BJ (cell line): ENCODE results near the gene C10orf105. TPM values are rescaled to one million over a fixed set of nuclear protein-coding genes. Genes with fewer than 3 reads are reported as not detected.

ENCODE experiments used
- CTCF ChIA-PET: fragments of 350-600 bp; formaldehyde crosslinking; extraction: SDS; loops from one replicate; lab custom pipeline; 2021; ENCODE audit warnings: antibody characterized with exemption, inconsistent platforms; lab: Yijun Ruan, JAX
- POLR2A ChIA-PET: fragments of 300-600 bp; sonication (Branson Sonifier 250); formaldehyde crosslinking; extraction: SDS; loops from one replicate; lab custom pipeline; 2021; ENCODE audit warnings: antibody characterized with exemption; lab: Charles Lee
- DNase-seq: peaks from one replicate; pipeline ENCODE4 v3.0.0-alpha.2; 2011; ENCODE audit warnings: low read depth
- H3K27me3 ChIP-seq: 2 replicates; pipeline ENCODE4 v1.6.0; 2011; ENCODE audit warnings: low read length; ENCODE audit not compliant: control insufficient read depth, insufficient read depth
- H3K36me3 ChIP-seq: 2 replicates; pipeline ENCODE4 v1.5.1; 2011; ENCODE audit warnings: low read length; ENCODE audit not compliant: control insufficient read depth, insufficient read depth
- H3K4me3 ChIP-seq: 2 replicates; pipeline ENCODE4 v1.5.1; 2011; ENCODE audit warnings: low read depth, mild to moderate bottlenecking, control low read depth, low read length
- polyA plus RNA-seq: library from polyadenylated mRNA; depleted of rRNA; stranded (reverse); fragments of >200 nt; gene quantifications from 2 replicates; pipeline ENCODE4 v1.2.3, GENCODE V29; 2011
- TF ChIP-seq, protein P1 (sequence below): IDR thresholded peaks from 2 replicates; pipeline ENCODE4 v1.5.1; 2011; ENCODE audit warnings: low read depth, mild to moderate bottlenecking, control low read depth, inconsistent platforms, low read length, moderate library complexity; ENCODE audit not compliant: insufficient read depth

C10orf105 gene
- polyA plus RNA-seq, 1 experiment = 1.1 TPM

- ChIA-PET POLR2A (no interaction called here), CTCF (interaction anchor here (0.9 to 4.2 kb wide), 8 partner anchors 11 to 171 kb away, joined by 3 to 11 read pairs (median 5); partner anchors contain the start of gene VSIR)
- Histone ChIP-seq H3K4me3 (no peak overlapping the region), H3K36me3 (no peaks in the 10 kb centered on the region), H3K27me3 (no peaks in the 10 kb centered on the region)
- TF ChIP-seq, protein P1, sequence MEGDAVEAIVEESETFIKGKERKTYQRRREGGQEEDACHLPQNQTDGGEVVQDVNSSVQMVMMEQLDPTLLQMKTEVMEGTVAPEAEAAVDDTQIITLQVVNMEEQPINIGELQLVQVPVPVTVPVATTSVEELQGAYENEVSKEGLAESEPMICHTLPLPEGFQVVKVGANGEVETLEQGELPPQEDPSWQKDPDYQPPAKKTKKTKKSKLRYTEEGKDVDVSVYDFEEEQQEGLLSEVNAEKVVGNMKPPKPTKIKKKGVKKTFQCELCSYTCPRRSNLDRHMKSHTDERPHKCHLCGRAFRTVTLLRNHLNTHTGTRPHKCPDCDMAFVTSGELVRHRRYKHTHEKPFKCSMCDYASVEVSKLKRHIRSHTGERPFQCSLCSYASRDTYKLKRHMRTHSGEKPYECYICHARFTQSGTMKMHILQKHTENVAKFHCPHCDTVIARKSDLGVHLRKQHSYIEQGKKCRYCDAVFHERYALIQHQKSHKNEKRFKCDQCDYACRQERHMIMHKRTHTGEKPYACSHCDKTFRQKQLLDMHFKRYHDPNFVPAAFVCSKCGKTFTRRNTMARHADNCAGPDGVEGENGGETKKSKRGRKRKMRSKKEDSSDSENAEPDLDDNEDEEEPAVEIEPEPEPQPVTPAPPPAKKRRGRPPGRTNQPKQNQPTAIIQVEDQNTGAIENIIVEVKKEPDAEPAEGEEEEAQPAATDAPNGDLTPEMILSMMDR = no peak
- DNase-seq = no peak
Measured at GRCh38 chr10:71725249-71725648, 5.7 kb upstream of the C10orf105 start.

DNA sequence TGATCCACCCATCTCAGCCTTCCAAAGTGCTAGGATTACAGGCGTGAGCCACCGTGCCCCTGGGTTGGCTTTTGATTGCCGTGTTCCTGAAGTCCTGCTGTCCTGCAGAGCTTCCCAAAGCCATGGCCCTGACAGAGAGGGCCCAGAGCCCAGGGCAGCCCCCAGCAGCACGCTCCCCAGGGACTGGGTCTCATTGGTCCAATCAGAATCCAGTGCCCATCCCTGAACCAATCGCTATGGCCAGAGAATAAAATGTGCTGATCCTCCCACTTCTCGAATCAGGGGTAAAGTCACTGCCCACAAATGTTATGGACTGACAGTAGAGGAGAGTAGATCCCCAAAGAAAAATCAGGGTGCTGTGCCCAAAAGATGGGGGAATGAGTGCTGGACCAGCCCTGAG lies 5.0 kb upstream of the C10orf105 start:
- Histone ChIP-seq H3K27me3 (no peaks in the 10 kb centered on the region), H3K36me3 (no peaks in the 10 kb centered on the region), H3K4me3 (no peak overlapping the region)
- no peak for DNase-seq
- POLR2A ChIA-PET = no interaction called here
- TF ChIP-seq, protein P1 = no peak
- CTCF ChIA-PET = interaction anchor here (0.7 to 1.2 kb wide), 3 partner anchors 11 to 172 kb away, joined by 3 read pairs; no protein-coding TSS in a partner anchor

GRCh38 chr10:71723311-71723710 lies 3.7 kb upstream of the C10orf105 start:
- no peaks in the 10 kb centered on the region for H3K36me3 ChIP-seq
- CTCF ChIA-PET = interaction anchor here (0.6 to 1.1 kb wide), 3 partner anchors 9 to 51 kb away, joined by 3 read pairs; no protein-coding TSS in a partner anchor

GRCh38 chr10:71722849-71723248 lies 3.3 kb upstream of the C10orf105 start:
- no peak for DNase-seq
- TF ChIP-seq, protein P1 = no peak
- CTCF ChIA-PET = interaction anchor here (0.6 kb wide), 1 partner anchor 51 kb away, joined by 3 read pairs; no protein-coding TSS in a partner anchor
- POLR2A ChIA-PET = no interaction called here
- Histone ChIP-seq H3K4me3 (no peak overlapping the region), H3K27me3 (no peaks in the 10 kb centered on the region), H3K36me3 (no peaks in the 10 kb centered on the region)

More at GRCh38 chr10:71723311-71723710, 3.7 kb upstream of the C10orf105 start:
- POLR2A ChIA-PET = no interaction called here
- TF ChIP-seq, protein P1 = no peak
- DNase-seq = no peak
- H3K27me3 ChIP-seq = no peaks in the 10 kb centered on the region
- H3K4me3 ChIP-seq = no peak overlapping the region

DNA sequence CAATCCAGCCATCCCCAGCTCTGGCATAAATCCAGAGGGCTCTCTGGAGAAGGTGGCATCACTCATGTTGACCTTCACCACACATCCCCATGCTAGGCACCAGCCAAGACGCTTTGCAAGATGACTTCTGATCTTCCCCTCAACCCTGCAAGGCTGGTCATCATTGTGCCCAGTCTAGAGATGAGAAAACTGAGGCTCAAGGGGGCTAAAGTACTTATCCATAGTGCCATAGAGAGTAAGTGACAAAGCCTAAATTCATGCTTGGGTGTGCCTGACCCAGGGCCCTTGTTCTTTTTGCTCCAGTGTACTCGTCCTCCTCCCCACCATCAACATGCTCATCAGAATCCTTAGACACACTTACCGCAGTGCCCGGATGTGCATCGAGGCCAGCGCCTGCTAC lies 1.7 kb upstream of the C10orf105 start:
- Histone ChIP-seq H3K4me3 (no peak overlapping the region), H3K27me3 (no peaks in the 10 kb centered on the region), H3K36me3 (no peaks in the 10 kb centered on the region)
- TF ChIP-seq, protein P1 = no peak
- ChIA-PET CTCF (interaction anchor here (1.0 to 3.1 kb wide), 2 partner anchors 11 to 13 kb away, joined by 3 to 8 read pairs; no protein-coding TSS in a partner anchor), POLR2A (no interaction called here)
- no peak for DNase-seq
